ENCODE measurements around the gene AGAP3. TPM values are rescaled to one million over a fixed set of nuclear protein-coding genes. Genes with fewer than 3 reads are reported as not detected.

Gene AGAP3
- polyA plus RNA-seq, 1 of the 3 experiments (the other 2 are of a cell fraction), result 126 TPM

DNA sequence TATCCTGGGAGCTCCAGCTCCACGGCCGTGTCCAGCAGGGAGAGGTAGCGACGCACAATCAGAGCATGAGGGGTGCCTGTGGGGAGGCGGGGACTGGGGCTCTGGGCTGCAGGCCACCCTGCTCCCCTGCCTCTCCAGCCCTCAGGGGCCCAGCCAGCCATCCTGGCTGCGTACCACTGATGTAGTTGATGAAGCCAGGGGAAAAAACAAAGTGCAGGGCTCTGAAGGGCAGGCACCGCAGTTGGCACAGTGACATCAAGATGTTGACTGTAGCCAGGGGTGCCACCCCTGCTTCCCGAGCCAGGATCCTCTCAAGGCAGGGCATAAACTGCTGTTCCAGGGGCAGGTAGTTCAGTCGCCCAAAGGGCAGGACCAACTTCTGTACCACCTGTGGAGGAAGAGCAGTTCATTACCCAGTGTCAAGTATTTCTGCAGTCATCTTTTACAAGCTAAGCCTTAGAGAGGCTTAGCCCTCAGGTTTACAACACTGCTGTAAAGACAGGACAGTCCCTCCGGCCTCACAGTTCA lies 8.5 kb upstream of the AGAP3 start:
- Histone ChIP-seq H3K9me2 (no peaks in the 10 kb centered on the region), H3K4me1 (ENCODE audit: control insufficient read depth in 1 of 2, insufficient read depth in 2 of 2, low read depth in 1 of 2, low read length in 1 of 2) (peaks cover 25 to 35% of the 10 kb centered on the region in 2 experiments), H3K36me3 (replicated peaks in 1 of 2; ENCODE audit: control insufficient read depth in 1 of 2, insufficient read depth in 2 of 2, low read length in 1 of 2) (peaks cover 25 to 70% of the 10 kb centered on the region in 2 experiments), H3K27ac (ENCODE audit: low read depth in 2 of 2, low read length in 1 of 2) (peak overlapping the region in 1 of 2 experiments; percentile 8; a peak in 1 of 4 replicates), H3F3A (replicated peaks; ENCODE audit: insufficient read depth) (peaks cover 36% of the 10 kb centered on the region), H3K9ac (no peak overlapping the region), H3K9me3 (no peaks in the 10 kb centered on the region), H2AFZ (ENCODE audit: low read depth) (no peak overlapping the region), H3K4me3 (ENCODE audit: low read depth in 2 of 2, low read length in 1 of 2) (no peak overlapping the region), H3K27me3 (ENCODE audit: insufficient read depth) (no peaks in the 10 kb centered on the region), H4K20me1 (ENCODE audit: insufficient read depth) (no peaks in the 10 kb centered on the region; the same call in 1 of the 2 replicates), H3K79me2 (ENCODE audit: insufficient read depth) (peaks cover 44% of the 10 kb centered on the region), H3K4me2 (no peak overlapping the region)
- no peak for TF ChIP-seq RCOR1 (IDR thresholded peaks at IDR 0.05; ENCODE audit: low read length)
- TF ChIP-seq EP300 (IDR thresholded peaks at IDR 0.05; ENCODE audit: borderline replicate concordance in 1 of 2, low read depth in 1 of 2, low read length in 1 of 2), result no peak
- no peak for TF ChIP-seq PBX3 (IDR thresholded peaks at IDR 0.05)
- TF ChIP-seq USF2 (IDR thresholded peaks at IDR 0.05; ENCODE audit: borderline replicate concordance, low read depth, low read length), result no peak
- TF ChIP-seq, protein P1, sequence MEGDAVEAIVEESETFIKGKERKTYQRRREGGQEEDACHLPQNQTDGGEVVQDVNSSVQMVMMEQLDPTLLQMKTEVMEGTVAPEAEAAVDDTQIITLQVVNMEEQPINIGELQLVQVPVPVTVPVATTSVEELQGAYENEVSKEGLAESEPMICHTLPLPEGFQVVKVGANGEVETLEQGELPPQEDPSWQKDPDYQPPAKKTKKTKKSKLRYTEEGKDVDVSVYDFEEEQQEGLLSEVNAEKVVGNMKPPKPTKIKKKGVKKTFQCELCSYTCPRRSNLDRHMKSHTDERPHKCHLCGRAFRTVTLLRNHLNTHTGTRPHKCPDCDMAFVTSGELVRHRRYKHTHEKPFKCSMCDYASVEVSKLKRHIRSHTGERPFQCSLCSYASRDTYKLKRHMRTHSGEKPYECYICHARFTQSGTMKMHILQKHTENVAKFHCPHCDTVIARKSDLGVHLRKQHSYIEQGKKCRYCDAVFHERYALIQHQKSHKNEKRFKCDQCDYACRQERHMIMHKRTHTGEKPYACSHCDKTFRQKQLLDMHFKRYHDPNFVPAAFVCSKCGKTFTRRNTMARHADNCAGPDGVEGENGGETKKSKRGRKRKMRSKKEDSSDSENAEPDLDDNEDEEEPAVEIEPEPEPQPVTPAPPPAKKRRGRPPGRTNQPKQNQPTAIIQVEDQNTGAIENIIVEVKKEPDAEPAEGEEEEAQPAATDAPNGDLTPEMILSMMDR (IDR thresholded peaks at IDR 0.05), result no peak
- no peak for TF ChIP-seq TCF12 (IDR thresholded peaks at IDR 0.05)
- no peak for TF ChIP-seq FOXJ3 (CRISPR knock-in tag; IDR thresholded peaks at IDR 0.05)
- no peak for TF ChIP-seq GABPA (IDR thresholded peaks at IDR 0.05; ENCODE audit: low read depth)
- TF ChIP-seq EZH2phosphoT487 (IDR thresholded peaks at IDR 0.05; ENCODE audit: borderline replicate concordance, low read depth), result no peak
- TF ChIP-seq RFX5 (IDR thresholded peaks at IDR 0.05; ENCODE audit: low read length), result no peak
- no peak for TF ChIP-seq NFIC (IDR thresholded peaks at IDR 0.05; ENCODE audit: borderline replicate concordance)
- TF ChIP-seq CHD2 (IDR thresholded peaks at IDR 0.05; ENCODE audit: low read length, partially characterized antibody), result no peak
- no peak for TF ChIP-seq TEAD4 (IDR thresholded peaks at IDR 0.05; ENCODE audit: borderline replicate concordance, insufficient read depth)
- no peak for TF ChIP-seq FOSL2 (IDR thresholded peaks at IDR 0.05; ENCODE audit: borderline replicate concordance, low read depth)
- TF ChIP-seq NRF1 (IDR thresholded peaks at IDR 0.05; ENCODE audit: low read depth, low read length), result no peak
- no peak for TF ChIP-seq MEF2A (IDR thresholded peaks at IDR 0.05; ENCODE audit: borderline replicate concordance, low read depth)
- TF ChIP-seq RXRA (IDR thresholded peaks at IDR 0.05; ENCODE audit: borderline replicate concordance, low read depth), result no peak
- no peak for TF ChIP-seq ZBTB33 (IDR thresholded peaks at IDR 0.05; ENCODE audit: borderline replicate concordance, low read depth)
- DNase-seq, result no peak
- POLR2A ChIA-PET, result interaction anchor here (1.1 kb wide), 1 partner anchor 9 kb away, joined by 3 read pairs; no protein-coding TSS in a partner anchor
- CTCF ChIA-PET, result interaction anchor here (1.1 to 21.3 kb wide), 9 partner anchors 9 to 656 kb away, joined by 3 to 474 read pairs (median 9); partner anchors contain the start of genes ABCB8, CDK5 and SLC4A2
- 88% methylated on average over 10 of the region's 10 CpGs for WGBS (ENCODE audit: low lambda C conversion rate)

Data from SK-N-SH (cell line).